ENCODE measurements around the gene OTULIN. TPM values are rescaled to one million over a fixed set of nuclear protein-coding genes. Genes with fewer than 3 reads are reported as not detected.

OTULIN gene
- 23.0 and 25.6 TPM in 2 replicates for total RNA-seq (2014; rRNA removed; shearing (Covaris generic))
- 16.0 and 52.9 TPM in 2 replicates for polyA plus RNA-seq (2014; cell fraction: nucleus; rRNA removed)

- DNase-seq (ENCODE audit: extremely low read depth, low read depth) = peak; percentile 83
Observed at GRCh38 chr5:14664270-14665100, at the start of gene OTULIN. TSS of gene OTULIN (plus strand) at chr5:14664718. CDS start at chr5:14664826, 108 bp downstream.

- no peak for DNase-seq (ENCODE audit: extremely low read depth, low read depth)
Observed at GRCh38 chr5:14615365-14615764, 49.2 kb upstream of the OTULIN start.

GRCh38 chr5:14617441-14617840 lies 47.1 kb upstream of the OTULIN start:
- no peak for DNase-seq (ENCODE audit: extremely low read depth, low read depth)

- DNase-seq (ENCODE audit: extremely low read depth, low read depth) = no peak
Observed at GRCh38 chr5:14627270-14627669, 37.2 kb upstream of the OTULIN start.

GRCh38 chr5:14628346-14628745 lies 36.2 kb upstream of the OTULIN start:
- peak; percentile 61 for DNase-seq (ENCODE audit: extremely low read depth, low read depth)

GRCh38 chr5:14630671-14631070 lies 33.8 kb upstream of the OTULIN start:
- no peak for DNase-seq (ENCODE audit: extremely low read depth, low read depth)

GRCh38 chr5:14635656-14636055 lies 28.9 kb upstream of the OTULIN start:
- no peak for DNase-seq (ENCODE audit: extremely low read depth, low read depth)

- no peak for DNase-seq (ENCODE audit: extremely low read depth, low read depth)
Observed at GRCh38 chr5:14640765-14641164, 23.8 kb upstream of the OTULIN start.

GRCh38 chr5:14644623-14645237 lies 19.8 kb upstream of the OTULIN start:
- no peak for DNase-seq (ENCODE audit: extremely low read depth, low read depth)

- DNase-seq (ENCODE audit: extremely low read depth, low read depth) = no peak
Observed at GRCh38 chr5:14650052-14650451, 14.5 kb upstream of the OTULIN start.

GRCh38 chr5:14655146-14655741 lies 9.3 kb upstream of the OTULIN start:
- no peak for DNase-seq (ENCODE audit: extremely low read depth, low read depth)

GRCh38 chr5:14656898-14657297 lies 7.6 kb upstream of the OTULIN start:
- no peak for DNase-seq (ENCODE audit: extremely low read depth, low read depth)

GRCh38 chr5:14659821-14660607 lies 4.5 kb upstream of the OTULIN start:
- no peak for DNase-seq (ENCODE audit: extremely low read depth, low read depth)

- no peak for DNase-seq (ENCODE audit: extremely low read depth, low read depth)
Observed at GRCh38 chr5:14660833-14661232, 3.7 kb upstream of the OTULIN start.

- no peak for DNase-seq (ENCODE audit: extremely low read depth, low read depth)
Observed at GRCh38 chr5:14662721-14663260, 1.7 kb upstream of the OTULIN start.

GRCh38 chr5:14663734-14664269 lies 716 bp upstream of the OTULIN start:
- DNase-seq (ENCODE audit: extremely low read depth, low read depth) = no peak

GRCh38 chr5:14665101-14665822 lies 744 bp downstream of the OTULIN start:
- DNase-seq (ENCODE audit: extremely low read depth, low read depth) = no peak

GRCh38 chr5:14665949-14666348 lies 1.4 kb downstream of the OTULIN start:
- no peak for DNase-seq (ENCODE audit: extremely low read depth, low read depth)

- DNase-seq (ENCODE audit: extremely low read depth, low read depth) = no peak
Observed at GRCh38 chr5:14666357-14666756, 1.8 kb downstream of the OTULIN start.

GRCh38 chr5:14667290-14667689 lies 2.8 kb downstream of the OTULIN start:
- no peak for DNase-seq (ENCODE audit: extremely low read depth, low read depth)

Measured in NCI-H460 (cell line).